Measurements from ENCODE around the gene PEX11B.

Gene PEX11B

GRCh38 chr1:145901312-145902021 lies 17.1 kb downstream of the PEX11B start:
- no peak for DNase-seq

GRCh38 chr1:145898756-145899155 lies 19.8 kb downstream of the PEX11B start:
- no peak for DNase-seq

DNA sequence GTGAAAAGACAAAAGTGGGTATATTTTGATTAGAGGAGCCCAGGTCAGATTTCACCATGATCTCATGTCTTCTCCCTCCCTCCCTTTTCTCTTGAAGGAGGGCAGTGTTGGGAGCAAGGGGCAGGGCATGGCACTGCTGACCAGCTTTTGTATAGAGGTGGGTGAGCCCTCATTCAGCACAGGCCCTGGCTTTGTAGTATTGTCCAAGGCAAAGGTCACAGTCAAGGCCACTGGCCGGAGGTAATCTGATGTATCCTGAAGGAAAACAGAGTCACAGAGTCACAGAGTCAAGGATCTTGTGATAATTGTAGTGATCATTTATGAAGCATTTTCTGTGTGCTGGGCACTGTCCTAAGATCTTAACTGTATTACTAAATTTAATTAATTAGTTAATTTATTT lies 20.5 kb downstream of the PEX11B start:
- DNase-seq, result no peak

DNA sequence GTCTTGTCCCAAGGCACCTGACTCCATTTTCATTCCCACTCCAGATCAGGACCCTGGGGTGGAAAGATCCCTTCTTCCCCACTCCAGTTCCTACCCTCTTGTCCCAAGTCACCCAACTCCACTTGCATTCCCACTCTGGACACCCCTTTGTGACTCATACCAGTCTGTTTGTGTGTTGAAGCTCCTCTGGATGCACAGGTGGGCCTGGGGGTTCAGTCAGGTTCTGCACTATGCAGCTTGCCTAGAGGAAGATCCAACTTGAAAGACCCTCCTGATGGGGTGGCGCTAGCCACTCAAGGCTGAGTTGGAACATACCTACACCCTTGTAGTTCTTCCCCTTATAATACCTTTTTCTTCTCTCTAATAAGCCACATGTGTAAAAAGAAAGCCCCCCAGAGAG lies 23.0 kb downstream of the PEX11B start:
- DNase-seq, result no peak

GRCh38 chr1:145893306-145894055 lies 25.0 kb downstream of the PEX11B start:
- no peak for DNase-seq

GRCh38 chr1:145892486-145893087 lies 25.9 kb downstream of the PEX11B start:
- peak; percentile 45 for DNase-seq

- peak; percentile 97 for DNase-seq
Observed at GRCh38 chr1:145891587-145892485, 26.7 kb downstream of the PEX11B start.

DNA sequence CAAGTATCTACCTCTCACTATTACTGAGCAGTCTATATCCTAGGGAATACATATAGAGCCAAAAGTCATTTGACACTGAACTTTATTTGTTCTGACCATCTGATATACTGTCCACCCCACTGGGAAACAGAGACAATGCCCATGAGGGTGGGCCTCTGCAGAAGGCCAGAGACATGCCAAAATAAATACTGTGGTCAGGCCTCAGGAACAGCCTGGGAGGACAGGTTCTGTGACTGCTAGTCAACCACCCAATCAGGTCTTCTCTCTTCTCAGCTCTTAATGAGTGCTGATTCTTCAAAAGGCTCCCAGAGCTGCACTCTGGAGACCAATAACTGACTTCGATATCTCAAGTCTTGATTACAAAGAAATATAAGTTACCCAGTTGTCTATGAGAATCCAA lies 27.4 kb downstream of the PEX11B start:
- DNase-seq, result no peak

GRCh38 chr1:145889722-145890121 lies 28.8 kb downstream of the PEX11B start:
- no peak for DNase-seq

GRCh38 chr1:145887631-145888030 lies 30.9 kb downstream of the PEX11B start:
- no peak for DNase-seq

DNA sequence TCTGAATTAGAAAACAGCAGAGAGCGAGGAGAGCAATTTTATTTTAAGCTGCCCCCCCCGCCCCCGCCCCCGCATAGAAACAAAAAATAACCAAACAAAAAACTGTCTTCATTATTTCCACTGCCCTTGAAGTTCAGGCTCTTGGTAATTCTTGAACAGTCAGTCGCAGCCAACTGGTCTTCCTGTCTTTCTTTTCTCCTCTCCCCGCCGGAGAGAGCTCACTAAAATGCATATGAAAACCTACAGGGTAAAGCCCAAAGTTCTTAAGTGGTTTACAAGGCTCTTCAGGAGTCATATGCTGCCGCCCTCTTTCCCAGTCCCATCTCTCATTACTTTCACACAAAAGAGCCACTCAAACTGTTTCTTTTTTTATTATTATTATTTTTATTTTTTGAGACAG lies 31.7 kb downstream of the PEX11B start:
- DNase-seq, result no peak

- DNase-seq, result no peak
Observed at GRCh38 chr1:145886390-145886789, 32.1 kb downstream of the PEX11B start.

GRCh38 chr1:145885738-145886287 lies 32.7 kb downstream of the PEX11B start, which contains the start of gene ANKRD35:
Gene ANKRD35 (minus strand): TSS chr1:145885866. CDS start chr1:145885758, 108 bp downstream.
- DNase-seq, result peak; percentile 31

GRCh38 chr1:145884675-145885074 lies 33.8 kb downstream of the PEX11B start:
- no peak for DNase-seq

GRCh38 chr1:145879775-145880174 lies 38.7 kb downstream of the PEX11B start:
- DNase-seq, result no peak

- DNase-seq, result no peak
Observed at GRCh38 chr1:145878724-145879123, 39.8 kb downstream of the PEX11B start.

DNA sequence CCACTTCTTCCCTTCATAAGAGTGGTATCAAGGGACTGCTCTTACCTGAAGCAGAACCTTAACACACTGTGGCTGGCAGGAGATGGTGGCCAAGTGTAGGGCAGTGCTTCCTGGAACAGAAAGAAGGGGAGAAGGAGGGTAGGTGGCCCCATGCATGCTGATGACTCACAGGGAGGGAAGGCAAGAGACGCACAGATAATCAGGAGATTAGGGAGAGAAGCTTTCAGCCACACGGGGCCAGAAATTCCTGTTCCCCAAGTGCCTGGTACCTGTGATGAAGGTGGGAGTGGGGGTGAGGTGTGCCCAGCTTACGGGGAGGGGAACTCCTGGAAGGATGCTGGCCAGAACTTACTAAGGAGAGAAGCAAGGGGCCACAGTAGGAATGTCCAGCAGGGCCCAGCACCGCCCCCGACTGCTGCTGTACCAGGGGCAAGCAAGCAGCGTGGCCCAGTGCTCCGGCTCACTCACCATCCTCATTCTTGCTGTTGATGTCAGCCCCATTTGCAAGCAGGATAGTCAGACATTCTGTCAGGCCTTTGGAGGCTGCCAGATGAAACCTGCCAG lies 40.5 kb downstream of the PEX11B start:
- no peak for DNase-seq

DNA sequence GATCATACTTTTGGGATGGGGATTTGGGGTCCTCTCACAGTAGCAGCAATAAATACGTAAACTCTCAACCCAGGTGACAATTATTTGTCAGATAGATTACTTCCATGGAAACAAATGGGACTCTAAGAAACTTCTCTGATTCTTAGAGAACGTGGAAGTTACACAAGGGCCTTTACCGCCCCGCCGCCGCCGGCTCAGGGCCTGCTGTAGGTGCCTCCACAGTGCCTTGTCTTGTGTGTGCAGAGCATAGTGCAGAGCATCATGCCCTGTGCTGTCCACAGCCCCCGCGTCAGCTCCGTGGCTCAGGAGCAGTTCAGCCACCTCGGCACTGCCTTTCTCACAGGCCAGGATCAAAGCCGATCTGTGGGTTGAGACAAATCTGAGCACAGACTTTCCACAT lies 43.9 kb downstream of the PEX11B start:
- no peak for DNase-seq

DNA sequence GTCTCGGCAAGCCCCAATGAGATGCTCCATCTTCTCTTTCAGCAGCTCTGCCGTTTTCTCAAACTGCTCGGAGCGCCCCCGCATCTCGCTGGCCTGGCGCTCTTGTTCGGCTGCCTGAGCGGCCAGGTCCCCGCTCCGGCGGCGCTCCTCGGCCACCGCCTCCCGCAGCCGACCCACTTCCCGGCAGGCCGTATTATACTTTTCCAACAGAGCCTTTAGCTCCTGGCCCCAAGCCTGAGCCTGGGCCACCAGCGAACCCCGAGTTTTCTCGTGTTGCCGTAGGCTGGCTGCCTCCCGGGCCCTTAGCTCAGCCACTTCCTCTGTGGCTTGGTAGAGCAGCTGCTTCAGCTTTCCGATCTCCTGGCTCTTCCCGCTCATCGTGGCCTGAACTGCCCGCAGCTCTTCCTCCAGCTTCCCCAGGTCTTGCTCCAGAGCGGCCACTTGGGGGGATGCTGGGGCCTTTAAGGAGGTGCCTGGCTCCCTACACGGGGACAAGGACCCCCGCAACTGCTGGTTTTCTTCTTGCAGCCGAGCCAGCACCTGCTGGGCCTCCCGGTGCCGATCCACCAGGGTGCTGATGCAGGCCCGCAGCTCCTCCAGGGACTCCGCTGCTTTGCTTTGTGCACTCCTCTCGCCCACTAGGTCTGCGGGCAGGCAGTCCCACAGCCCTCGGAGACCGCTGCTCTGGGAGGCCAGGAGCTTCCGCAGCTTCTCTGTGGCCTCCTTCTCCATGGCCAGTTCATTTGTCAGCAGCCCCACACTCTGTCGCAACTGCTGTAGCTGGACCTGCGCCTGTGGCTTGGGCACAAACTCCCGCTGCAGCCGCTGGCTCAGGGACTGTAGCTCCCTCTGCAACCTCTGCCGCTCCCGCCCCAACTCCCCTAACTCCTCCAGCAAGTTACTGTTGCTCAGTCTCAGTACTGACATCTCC lies 46.3 kb downstream of the PEX11B start:
- DNase-seq, result no peak

GRCh38 chr1:145868232-145868631 lies 50.3 kb downstream of the PEX11B start:
- DNase-seq, result no peak

All from DMS 273 treated with DMSO at 0.1 percent for 48 hours (cell line).